ENCODE data around the gene SOX18. TPM values are rescaled to one million over a fixed set of nuclear protein-coding genes. Genes with fewer than 3 reads are reported as not detected.

The SOX18 gene
- total and polyA plus RNA-seq, 2 of the 13 experiments (the other 11 are each of a cell fraction or from before 2014, with no cell fraction given): 1.6 to 1.9 TPM

DNA sequence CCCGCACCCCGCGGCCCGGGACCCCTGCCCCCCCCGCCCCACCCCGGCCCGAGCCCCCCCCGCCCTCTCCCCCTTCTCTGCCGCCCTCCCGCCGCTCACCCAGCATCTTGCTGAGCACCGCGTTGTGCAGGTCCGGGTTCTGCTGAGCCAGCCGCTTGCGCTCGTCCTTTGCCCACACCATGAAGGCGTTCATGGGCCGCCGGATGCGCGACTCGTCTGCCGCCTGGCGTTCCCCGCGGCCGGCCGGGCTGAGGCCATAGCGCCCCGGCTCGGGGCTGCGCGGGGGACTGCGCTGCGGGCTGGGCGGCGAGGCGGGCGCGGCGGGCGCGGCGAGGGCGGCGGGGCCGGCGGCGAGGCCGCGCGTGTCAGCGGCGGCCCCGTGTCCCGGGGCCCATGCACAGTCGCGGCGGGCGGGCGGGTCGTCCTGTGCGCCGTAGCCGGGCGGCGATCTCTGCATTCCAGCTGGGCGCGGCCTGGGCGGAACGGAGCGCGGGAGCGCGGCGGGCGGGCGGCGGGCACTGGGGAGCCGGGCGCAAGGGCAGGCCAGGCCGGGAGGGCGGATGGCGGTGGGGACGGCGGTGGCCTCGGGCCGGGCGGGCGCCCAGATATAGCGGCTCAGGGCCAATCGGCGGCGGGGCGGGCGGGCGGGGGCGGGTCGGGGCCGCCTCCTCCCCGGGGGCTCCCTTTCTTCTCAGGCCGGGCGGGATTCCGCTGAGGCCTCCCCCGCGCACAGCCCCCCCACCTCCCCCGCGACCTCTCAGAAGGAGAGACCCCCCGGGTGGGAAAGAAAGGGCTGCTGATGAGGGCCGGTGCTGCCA is at the start of gene SOX18 (continued):
- TF ChIP-seq NR2F6 (IDR thresholded peaks at IDR 0.05) (no peak), NR2F6 (CRISPR knock-in tag; IDR thresholded peaks at IDR 0.05) (0 out of 2 replicates have a peak, but pooled peaks have one; percentile 31), TAF15 (IDR thresholded peaks at IDR 0.05; ENCODE audit: low read depth, low read length, poor library complexity, severe bottlenecking) (peak; percentile 37), ZFP62 (CRISPR knock-in tag; IDR thresholded peaks at IDR 0.05) (no peak), ZNF749 (CRISPR knock-in tag; IDR thresholded peaks at IDR 0.05; ENCODE audit: borderline replicate concordance) (peak; percentile 14; the same call in 1 of the 2 replicates), MAF1 (CRISPR knock-in tag; IDR thresholded peaks at IDR 0.05; ENCODE audit: borderline replicate concordance) (no peak), AHR (CRISPR knock-in tag; IDR thresholded peaks at IDR 0.05) (0 out of 2 replicates have a peak, but pooled peaks have one; percentile 14), ELF3 (CRISPR knock-in tag; IDR thresholded peaks at IDR 0.05) (peak; percentile 18; the same call in 1 of the 2 replicates), THAP11 (CRISPR knock-in tag; IDR thresholded peaks at IDR 0.05) (peak; percentile 18; the same call in 1 of the 2 replicates), MAFG (CRISPR knock-in tag; IDR thresholded peaks at IDR 0.05) (no peak), CBX2 (IDR thresholded peaks at IDR 0.05; ENCODE audit: low read depth, low read length) (no peak), CBX2 (CRISPR knock-in tag; IDR thresholded peaks at IDR 0.05; ENCODE audit: low read depth) (no peak), ZNF703 (CRISPR knock-in tag; IDR thresholded peaks at IDR 0.05; ENCODE audit: borderline replicate concordance) (no peak), KLF6 (CRISPR knock-in tag; IDR thresholded peaks at IDR 0.05) (peak; percentile 22; the same call in 1 of the 2 replicates), TCF12 (IDR thresholded peaks at IDR 0.05) (no peak), TCF12 (CRISPR knock-in tag; IDR thresholded peaks at IDR 0.05) (no peak), KDM3A (CRISPR knock-in tag; IDR thresholded peaks at IDR 0.05; ENCODE audit: low read depth) (no peak), ZNF205 (CRISPR knock-in tag; IDR thresholded peaks at IDR 0.05) (0 out of 2 replicates have a peak, but pooled peaks have one; percentile 27), HNRNPLL (IDR thresholded peaks at IDR 0.05; ENCODE audit: low read depth, low read length, poor library complexity, severe bottlenecking) (peak; percentile 65), SALL1 (CRISPR knock-in tag; IDR thresholded peaks at IDR 0.05) (0 out of 2 replicates have a peak, but pooled peaks have one; percentile 14)
- TF ChIP-seq, protein P1, sequence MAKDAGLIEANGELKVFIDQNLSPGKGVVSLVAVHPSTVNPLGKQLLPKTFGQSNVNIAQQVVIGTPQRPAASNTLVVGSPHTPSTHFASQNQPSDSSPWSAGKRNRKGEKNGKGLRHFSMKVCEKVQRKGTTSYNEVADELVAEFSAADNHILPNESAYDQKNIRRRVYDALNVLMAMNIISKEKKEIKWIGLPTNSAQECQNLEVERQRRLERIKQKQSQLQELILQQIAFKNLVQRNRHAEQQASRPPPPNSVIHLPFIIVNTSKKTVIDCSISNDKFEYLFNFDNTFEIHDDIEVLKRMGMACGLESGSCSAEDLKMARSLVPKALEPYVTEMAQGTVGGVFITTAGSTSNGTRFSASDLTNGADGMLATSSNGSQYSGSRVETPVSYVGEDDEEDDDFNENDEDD (CRISPR knock-in tag; IDR thresholded peaks at IDR 0.05; ENCODE audit: borderline replicate concordance): peak; percentile 58; the same call in 1 of the 2 replicates
- TF ChIP-seq, protein P2, sequence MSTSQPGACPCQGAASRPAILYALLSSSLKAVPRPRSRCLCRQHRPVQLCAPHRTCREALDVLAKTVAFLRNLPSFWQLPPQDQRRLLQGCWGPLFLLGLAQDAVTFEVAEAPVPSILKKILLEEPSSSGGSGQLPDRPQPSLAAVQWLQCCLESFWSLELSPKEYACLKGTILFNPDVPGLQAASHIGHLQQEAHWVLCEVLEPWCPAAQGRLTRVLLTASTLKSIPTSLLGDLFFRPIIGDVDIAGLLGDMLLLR (CRISPR knock-in tag; IDR thresholded peaks at IDR 0.05): peak; percentile 36; the same call in 1 of the 2 replicates
- TF ChIP-seq, protein P3, sequence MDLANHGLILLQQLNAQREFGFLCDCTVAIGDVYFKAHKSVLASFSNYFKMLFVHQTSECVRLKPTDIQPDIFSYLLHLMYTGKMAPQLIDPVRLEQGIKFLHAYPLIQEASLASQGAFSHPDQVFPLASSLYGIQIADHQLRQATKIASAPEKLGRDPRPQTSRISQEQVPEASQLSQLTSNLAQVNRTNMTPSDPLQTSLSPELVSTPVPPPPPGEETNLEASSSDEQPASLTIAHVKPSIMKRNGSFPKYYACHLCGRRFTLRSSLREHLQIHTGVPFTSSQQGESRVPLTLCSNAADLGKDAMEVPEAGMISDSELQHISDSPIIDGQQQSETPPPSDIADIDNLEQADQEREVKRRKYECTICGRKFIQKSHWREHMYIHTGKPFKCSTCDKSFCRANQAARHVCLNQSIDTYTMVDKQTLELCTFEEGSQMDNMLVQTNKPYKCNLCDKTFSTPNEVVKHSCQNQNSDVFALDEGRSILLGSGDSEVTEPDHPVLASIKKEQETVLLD (CRISPR knock-in tag; IDR thresholded peaks at IDR 0.05; ENCODE audit: low read depth): peak; percentile 49; the same call in 1 of the 2 replicates
- TF ChIP-seq, protein P4, sequence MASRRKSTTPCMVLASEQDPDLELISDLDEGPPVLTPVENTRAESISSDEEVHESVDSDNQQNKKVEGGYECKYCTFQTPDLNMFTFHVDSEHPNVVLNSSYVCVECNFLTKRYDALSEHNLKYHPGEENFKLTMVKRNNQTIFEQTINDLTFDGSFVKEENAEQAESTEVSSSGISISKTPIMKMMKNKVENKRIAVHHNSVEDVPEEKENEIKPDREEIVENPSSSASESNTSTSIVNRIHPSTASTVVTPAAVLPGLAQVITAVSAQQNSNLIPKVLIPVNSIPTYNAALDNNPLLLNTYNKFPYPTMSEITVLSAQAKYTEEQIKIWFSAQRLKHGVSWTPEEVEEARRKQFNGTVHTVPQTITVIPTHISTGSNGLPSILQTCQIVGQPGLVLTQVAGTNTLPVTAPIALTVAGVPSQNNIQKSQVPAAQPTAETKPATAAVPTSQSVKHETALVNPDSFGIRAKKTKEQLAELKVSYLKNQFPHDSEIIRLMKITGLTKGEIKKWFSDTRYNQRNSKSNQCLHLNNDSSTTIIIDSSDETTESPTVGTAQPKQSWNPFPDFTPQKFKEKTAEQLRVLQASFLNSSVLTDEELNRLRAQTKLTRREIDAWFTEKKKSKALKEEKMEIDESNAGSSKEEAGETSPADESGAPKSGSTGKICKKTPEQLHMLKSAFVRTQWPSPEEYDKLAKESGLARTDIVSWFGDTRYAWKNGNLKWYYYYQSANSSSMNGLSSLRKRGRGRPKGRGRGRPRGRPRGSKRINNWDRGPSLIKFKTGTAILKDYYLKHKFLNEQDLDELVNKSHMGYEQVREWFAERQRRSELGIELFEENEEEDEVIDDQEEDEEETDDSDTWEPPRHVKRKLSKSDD (CRISPR knock-in tag; IDR thresholded peaks at IDR 0.05; ENCODE audit: low read depth): no peak; the same call in 1 of the 2 replicates

Data from HepG2 (cell line).